ENCODE data around the gene KIAA1614.

- TF ChIP-seq CTCF (conservative IDR thresholded peaks at IDR 0.05; ENCODE audit: low read length) (no peak), EZH2phosphoT487 (IDR thresholded peaks at IDR 0.05; ENCODE audit: borderline replicate concordance, low read depth, low read length) (no peak)
Measured at GRCh38 chr1:180935326-180936109, 22.8 kb downstream of the KIAA1614 start.
